SK-N-SH (cell line): ENCODE data around the gene OLFM4. TPM values are rescaled to one million over a fixed set of nuclear protein-coding genes. Genes with fewer than 3 reads are reported as not detected.

ENCODE experiments used
- CTCF ChIA-PET: fragments of 300-600, 350-600 bp; formaldehyde crosslinking; extraction: SDS; loops from one replicate; lab custom pipeline; 2021; lab: Yijun Ruan, JAX
- POLR2A ChIA-PET: fragments of 350-600 bp; sonication (Branson Sonifier 250); formaldehyde crosslinking; extraction: SDS; loops from one replicate; lab custom pipeline; 2020; ENCODE audit warnings: antibody characterized with exemption, inconsistent platforms; lab: Yijun Ruan, JAX
- DNase-seq: peaks from one replicate; pipeline ENCODE4 v3.0.0; 2012
- H2AFZ ChIP-seq: fragments of 200-600 bp; sonication (generic); 2 replicates; pipeline ENCODE4 v1.8.1; 2016; ENCODE audit warnings: antibody characterized with exemption, mild to moderate bottlenecking, low read depth
- H3F3A ChIP-seq: fragments of 200-600 bp; sonication (generic); replicated peaks from 2 replicates; pipeline ENCODE3; 2016; ENCODE audit warnings: antibody characterized with exemption, mild to moderate bottlenecking; ENCODE audit not compliant: insufficient read depth
- H3K27ac ChIP-seq, 2 experiments: fragments of 200-500 bp in 1 of 2; fragments of 200-600 bp in 1 of 2; sonication (Bioruptor generic) in 1 of 2; sonication (generic), shearing (Covaris generic) in 1 of 2; 2 replicates each; pipeline versions ENCODE4 v1.5.1 to v1.6.1; 2014 to 2016; ENCODE audit warnings: low read depth in 2 of 2, inconsistent platforms in 1 of 2, low read length in 1 of 2, mild to moderate bottlenecking in 1 of 2, mixed read lengths in 1 of 2
- H3K27me3 ChIP-seq: fragments of 200-600 bp; sonication (generic), shearing (Covaris generic); 2 replicates; pipeline ENCODE4 v1.6.1; 2016; ENCODE audit warnings: mixed run types; ENCODE audit not compliant: insufficient read depth
- H3K36me3 ChIP-seq, 2 experiments: fragments of 200-500 bp in 1 of 2; fragments of 200-600 bp in 1 of 2; sonication (Bioruptor generic) in 1 of 2; sonication (generic) in 1 of 2; replicated peaks in 1 of 2; 2 replicates each; pipeline versions ENCODE3 to v1.5.1; 2014 to 2016; ENCODE audit warnings: low read length in 1 of 2, mild to moderate bottlenecking in 1 of 2; ENCODE audit not compliant: insufficient read depth in 2 of 2, control insufficient read depth in 1 of 2
- H3K4me1 ChIP-seq, 2 experiments: fragments of 200-500 bp in 1 of 2; fragments of 200-600 bp in 1 of 2; sonication (Bioruptor generic) in 1 of 2; sonication (generic), shearing (Covaris generic) in 1 of 2; 2 replicates each; pipeline versions ENCODE4 v1.5.1 to v1.6.1; 2014 to 2016; ENCODE audit warnings: low read depth in 1 of 2, low read length in 1 of 2, mixed run types in 1 of 2; ENCODE audit not compliant: insufficient read depth in 2 of 2, control insufficient read depth in 1 of 2
- H3K4me2 ChIP-seq: fragments of 200-600 bp; sonication (generic), shearing (Covaris generic); 2 replicates; pipeline ENCODE4 v1.6.1; 2017; ENCODE audit warnings: mixed run types
- H3K4me3 ChIP-seq, 2 experiments: fragments of 200-500 bp in 1 of 2; fragments of 200-600 bp in 1 of 2; sonication (Bioruptor generic) in 1 of 2; sonication (generic), shearing (Covaris generic) in 1 of 2; 2 replicates each; pipeline versions ENCODE4 v1.5.1 to v1.8.1; 2014 to 2016; ENCODE audit warnings: low read depth in 2 of 2, inconsistent platforms in 1 of 2, low read length in 1 of 2, mild to moderate bottlenecking in 1 of 2, mixed read lengths in 1 of 2, moderate library complexity in 1 of 2
- H3K79me2 ChIP-seq: fragments of 200-600 bp; sonication (generic); 2 replicates; pipeline ENCODE4 v1.8.1; 2017; ENCODE audit warnings: mild to moderate bottlenecking; ENCODE audit not compliant: insufficient read depth
- H3K9ac ChIP-seq: fragments of 200-600 bp; sonication (generic); 2 replicates; pipeline ENCODE4 v1.6.1; 2017; ENCODE audit warnings: mixed run types
- H3K9me2 ChIP-seq: fragments of 200-600 bp; sonication (generic); 2 replicates; pipeline ENCODE4 v1.6.1; 2017; ENCODE audit warnings: mixed run types
- H3K9me3 ChIP-seq: fragments of 200-600 bp; sonication (generic); 2 replicates; pipeline ENCODE4 v1.6.1; 2017; ENCODE audit warnings: mixed run types, mild to moderate bottlenecking, moderate library complexity
- H4K20me1 ChIP-seq: fragments of 200-600 bp; sonication (generic); 2 replicates; pipeline ENCODE4 v1.6.1; 2017; ENCODE audit warnings: mild to moderate bottlenecking, mixed run types; ENCODE audit not compliant: insufficient read depth
- CHD2 ChIP-seq: fragments of 150-350 bp; IDR thresholded peaks from 2 replicates; pipeline ENCODE4 v1.6.1; 2018; ENCODE audit warnings: low read length; ENCODE audit not compliant: partially characterized antibody
- ELF1 ChIP-seq: IDR thresholded peaks from 2 replicates; pipeline ENCODE4 v1.4.0; 2012
- EP300 ChIP-seq, 2 experiments: IDR thresholded peaks; 2 replicates each; pipeline versions ENCODE4 v1.4.0 to v1.6.1; 2012; ENCODE audit warnings: borderline replicate concordance in 1 of 2, low read depth in 1 of 2, low read length in 1 of 2
- EZH2phosphoT487 ChIP-seq: fragments of 200-600 bp; sonication (generic); IDR thresholded peaks from 2 replicates; pipeline ENCODE4 v1.6.1; 2017; ENCODE audit warnings: low read depth, mixed run types, mild to moderate bottlenecking, antibody characterized with exemption, moderate library complexity, borderline replicate concordance
- FOXM1 ChIP-seq: IDR thresholded peaks from 2 replicates; pipeline ENCODE4 v1.4.0; 2012; ENCODE audit warnings: low read depth, mild to moderate bottlenecking
- GABPA ChIP-seq: IDR thresholded peaks from 2 replicates; pipeline ENCODE4 v1.4.0; 2012; ENCODE audit warnings: low read depth, mild to moderate bottlenecking
- JUND ChIP-seq: IDR thresholded peaks from 2 replicates; pipeline ENCODE4 v1.4.0; 2012
- MEF2A ChIP-seq: IDR thresholded peaks from 2 replicates; pipeline ENCODE4 v1.4.0; 2012; ENCODE audit warnings: low read depth, borderline replicate concordance
- NFIC ChIP-seq: IDR thresholded peaks from 2 replicates; pipeline ENCODE4 v1.4.0; 2012; ENCODE audit warnings: borderline replicate concordance
- NRF1 ChIP-seq: IDR thresholded peaks from 2 replicates; pipeline ENCODE4 v1.6.1; 2012; ENCODE audit warnings: low read depth, mild to moderate bottlenecking, low read length
- RAD21 ChIP-seq: IDR thresholded peaks from 2 replicates; pipeline ENCODE4 v1.6.1; 2012; ENCODE audit warnings: mild to moderate bottlenecking, low read length
- RCOR1 ChIP-seq: fragments of 150-350 bp; IDR thresholded peaks from 2 replicates; pipeline ENCODE4 v1.6.1; 2017; ENCODE audit warnings: antibody characterized with exemption, low read length
- RFX5 ChIP-seq: IDR thresholded peaks from 2 replicates; pipeline ENCODE4 v1.6.1; 2012; ENCODE audit warnings: mild to moderate bottlenecking, improper control_type of control experiment, low read length
- TAF1 ChIP-seq: IDR thresholded peaks from 2 replicates; pipeline ENCODE4 v1.6.1; 2012; ENCODE audit warnings: low read depth, mild to moderate bottlenecking, low read length, moderate library complexity, borderline replicate concordance
- USF1 ChIP-seq: IDR thresholded peaks from 2 replicates; pipeline ENCODE4 v1.4.0; 2012; ENCODE audit warnings: low read depth, borderline replicate concordance
- YY1 ChIP-seq: IDR thresholded peaks from 2 replicates; pipeline ENCODE4 v1.4.0; 2012; ENCODE audit warnings: low read depth, mild to moderate bottlenecking
- WGBS: methylation state at CpG from one replicate; pipeline ENCODE4 v1.1.6; 2017; ENCODE audit warnings: low lambda C conversion rate; 5-methylcytosine and 5-hydroxymethylcytosine counted together
- polyA plus RNA-seq, 3 experiments: library from polyadenylated mRNA; depleted of rRNA; stranded (reverse); fragments of >200 nt; gene quantifications; 2 replicates each; pipeline ENCODE4 v1.2.3, GENCODE V29; 2012

Gene OLFM4
- polyA plus RNA-seq, 1 of the 3 experiments (the other 2 are of a cell fraction): not detected

DNA sequence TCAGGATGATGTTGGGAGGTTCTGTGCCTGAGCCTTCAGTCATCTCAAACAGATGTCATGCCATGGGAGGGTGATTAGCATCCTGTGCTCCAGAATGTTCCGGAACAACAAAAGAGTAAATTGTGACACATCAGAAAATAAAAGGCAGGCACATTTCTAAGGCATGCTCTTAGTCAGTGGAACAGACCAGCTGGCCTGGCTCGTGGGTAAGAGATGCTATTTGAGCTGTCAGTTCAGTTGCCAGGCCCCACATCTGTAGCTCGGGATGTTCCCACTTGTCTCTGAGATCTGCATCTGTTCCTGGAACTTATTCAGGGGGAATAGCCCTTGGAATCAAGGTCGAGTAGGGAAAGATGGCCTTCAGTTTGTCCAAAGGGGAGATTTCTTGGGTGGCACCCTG is 26.0 kb downstream of the OLFM4 start:
- TF ChIP-seq CHD2: no peak
- no peak for TF ChIP-seq JUND
- TF ChIP-seq EP300 (IDR thresholded peaks at IDR 0.05; ENCODE audit: borderline replicate concordance in 1 of 2, low read depth in 1 of 2, low read length in 1 of 2): 0 out of 4 replicates have a peak, but pooled peaks of 1 of the 2 experiments have one; percentile 7
- no peak for TF ChIP-seq FOXM1
- no peak overlapping the region for H3K9ac ChIP-seq
- POLR2A ChIA-PET: no interaction called here
- 12% methylated on average over 4 of the region's 4 CpGs for WGBS
- H3K9me3 ChIP-seq: no peaks in the 10 kb centered on the region
- CTCF ChIA-PET: interaction anchor here (1.8 to 5.2 kb wide), 2 partner anchors 11 to 86 kb away, joined by 7 to 20 read pairs; no protein-coding TSS in a partner anchor
- H3K27ac ChIP-seq: no peak overlapping the region
- no peak overlapping the region for H3K4me2 ChIP-seq
- no peaks in the 10 kb centered on the region for H3K36me3 ChIP-seq
- DNase-seq: no peak
- H3K4me3 ChIP-seq: no peak overlapping the region
- H3K27me3 ChIP-seq: no peaks in the 10 kb centered on the region
- H3F3A ChIP-seq: no peaks in the 10 kb centered on the region
- H2AFZ ChIP-seq: no peak overlapping the region
- peaks cover 0 to 4% of the 10 kb centered on the region in 2 experiments; a peak in 2 of 4 replicates for H3K4me1 ChIP-seq
- no peaks in the 10 kb centered on the region for H3K79me2 ChIP-seq
- no peaks in the 10 kb centered on the region for H3K9me2 ChIP-seq
- H4K20me1 ChIP-seq: no peaks in the 10 kb centered on the region

DNA sequence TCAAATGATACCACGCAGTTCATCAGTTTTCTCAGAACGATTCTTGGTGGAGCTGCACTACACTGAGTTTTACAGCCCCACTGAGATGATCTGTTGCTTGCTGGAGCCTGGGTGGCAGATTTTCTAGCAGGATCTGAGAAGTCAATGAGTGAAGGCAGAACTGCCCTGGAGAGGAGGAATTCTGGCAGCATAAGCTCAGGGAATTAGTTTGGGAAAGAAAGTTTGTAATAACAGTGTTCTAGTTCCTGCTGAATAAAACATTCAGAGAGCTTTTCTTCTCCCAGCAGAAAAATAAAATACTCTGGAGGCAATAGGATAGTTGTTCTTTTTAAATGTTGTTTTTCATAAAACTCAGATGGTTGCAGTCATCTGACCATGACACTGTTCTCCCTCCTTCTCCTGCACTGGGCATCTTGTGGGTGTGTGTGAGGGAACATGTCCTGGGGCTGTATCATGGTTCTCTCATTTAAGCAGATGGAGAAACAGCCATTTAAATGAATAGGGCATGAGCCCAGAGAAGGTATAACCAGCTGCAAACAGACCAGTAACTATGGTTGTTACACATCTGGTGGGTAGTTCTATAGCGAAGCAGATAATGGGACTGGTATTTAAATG is 29.6 kb downstream of the OLFM4 start:
- no peak for DNase-seq
- H3K4me1 ChIP-seq: peaks cover 0 to 4% of the 10 kb centered on the region in 2 experiments; a peak in 1 of 4 replicates
- TF ChIP-seq USF1: no peak
- TF ChIP-seq MEF2A: no peak
- no peak for TF ChIP-seq NRF1
- no peak for TF ChIP-seq ELF1
- no peak for TF ChIP-seq EZH2phosphoT487
- no peak for TF ChIP-seq TAF1
- no peak for TF ChIP-seq JUND
- no peak for TF ChIP-seq RFX5
- no peak for TF ChIP-seq NFIC
- no peak for TF ChIP-seq RCOR1
- no peak for TF ChIP-seq FOXM1
- no peak for TF ChIP-seq GABPA
- no peak for TF ChIP-seq RAD21
- TF ChIP-seq YY1: no peak
- no peak for TF ChIP-seq CHD2
- no peak for TF ChIP-seq EP300 (IDR thresholded peaks at IDR 0.05; ENCODE audit: borderline replicate concordance in 1 of 2, low read depth in 1 of 2, low read length in 1 of 2)
- no peak overlapping the region for H2AFZ ChIP-seq
- no peak overlapping the region for H3K27ac ChIP-seq
- no peak overlapping the region for H3K4me2 ChIP-seq
- no peaks in the 10 kb centered on the region for H3K27me3 ChIP-seq
- H3K9me2 ChIP-seq: no peaks in the 10 kb centered on the region
- H3K9ac ChIP-seq: no peak overlapping the region
- H3K9me3 ChIP-seq: no peaks in the 10 kb centered on the region
- ChIA-PET POLR2A (interaction anchor here (1.0 kb wide), 1 partner anchor 89 kb away, joined by 3 read pairs; no protein-coding TSS in a partner anchor), CTCF (interaction anchor here (1.9 to 2.4 kb wide), 3 partner anchors 10 to 94 kb away, joined by 7 to 9 read pairs (median 8); no protein-coding TSS in a partner anchor)
- no peaks in the 10 kb centered on the region for H3K36me3 ChIP-seq
- H4K20me1 ChIP-seq: no peaks in the 10 kb centered on the region
- no peak overlapping the region for H3K4me3 ChIP-seq
- H3F3A ChIP-seq: no peaks in the 10 kb centered on the region
- WGBS: 2% methylated on average over 3 of the region's 3 CpGs
- no peaks in the 10 kb centered on the region for H3K79me2 ChIP-seq
